GM18873 (cell line): ENCODE data around the gene C9orf50.

Experiments used
- ATAC-seq: cut with Tn5 transposase; IDR thresholded peaks from one replicate; pipeline ENCODE4 v1.9.1; 2021; ENCODE audit warnings: mild to moderate bottlenecking, moderate library complexity, moderate number of reproducible peaks; ENCODE audit not compliant: unreplicated experiment, low FRiP score

The C9orf50 gene

DNA sequence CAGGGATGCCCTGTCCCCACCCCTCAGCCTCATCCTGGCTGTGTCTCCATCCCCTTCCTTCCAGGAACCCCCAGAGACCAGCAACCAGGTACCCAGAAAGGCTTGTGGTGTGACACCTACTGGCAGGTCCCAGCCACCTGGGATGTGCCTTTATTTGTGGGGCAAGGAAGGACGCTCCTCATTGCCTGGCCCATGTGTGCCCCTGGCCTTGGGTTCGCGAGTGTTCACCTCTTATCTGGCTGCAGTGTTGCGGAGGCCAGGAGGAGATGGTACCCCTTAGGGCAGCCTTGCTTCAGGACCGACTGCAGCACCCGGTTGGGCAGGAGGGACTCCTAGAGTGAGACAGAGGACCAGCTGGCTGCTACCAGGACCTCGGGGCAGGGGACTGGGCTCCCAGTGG, 8.8 kb downstream of the C9orf50 start:
- ATAC-seq: no peak

- no peak for ATAC-seq
Observed at GRCh38 chr9:129611307-129611800, 9.5 kb downstream of the C9orf50 start.

- ATAC-seq: no peak
Observed at GRCh38 chr9:129610473-129611306, 10.2 kb downstream of the C9orf50 start.

DNA sequence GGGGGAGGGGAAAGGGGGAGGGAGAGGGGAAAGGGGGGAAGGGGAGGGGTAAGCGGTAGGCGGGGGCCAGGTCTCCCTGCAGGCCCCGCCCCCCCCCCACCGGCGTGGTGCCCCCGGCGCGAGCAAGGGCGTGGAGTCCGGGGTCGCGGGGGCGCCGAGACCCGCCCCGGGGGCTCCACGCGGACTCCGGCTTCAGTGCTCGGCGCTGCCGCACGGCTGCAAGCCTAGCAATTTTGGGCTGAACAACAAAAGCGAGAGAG, 10.8 kb downstream of the C9orf50 start:
- no peak for ATAC-seq

DNA sequence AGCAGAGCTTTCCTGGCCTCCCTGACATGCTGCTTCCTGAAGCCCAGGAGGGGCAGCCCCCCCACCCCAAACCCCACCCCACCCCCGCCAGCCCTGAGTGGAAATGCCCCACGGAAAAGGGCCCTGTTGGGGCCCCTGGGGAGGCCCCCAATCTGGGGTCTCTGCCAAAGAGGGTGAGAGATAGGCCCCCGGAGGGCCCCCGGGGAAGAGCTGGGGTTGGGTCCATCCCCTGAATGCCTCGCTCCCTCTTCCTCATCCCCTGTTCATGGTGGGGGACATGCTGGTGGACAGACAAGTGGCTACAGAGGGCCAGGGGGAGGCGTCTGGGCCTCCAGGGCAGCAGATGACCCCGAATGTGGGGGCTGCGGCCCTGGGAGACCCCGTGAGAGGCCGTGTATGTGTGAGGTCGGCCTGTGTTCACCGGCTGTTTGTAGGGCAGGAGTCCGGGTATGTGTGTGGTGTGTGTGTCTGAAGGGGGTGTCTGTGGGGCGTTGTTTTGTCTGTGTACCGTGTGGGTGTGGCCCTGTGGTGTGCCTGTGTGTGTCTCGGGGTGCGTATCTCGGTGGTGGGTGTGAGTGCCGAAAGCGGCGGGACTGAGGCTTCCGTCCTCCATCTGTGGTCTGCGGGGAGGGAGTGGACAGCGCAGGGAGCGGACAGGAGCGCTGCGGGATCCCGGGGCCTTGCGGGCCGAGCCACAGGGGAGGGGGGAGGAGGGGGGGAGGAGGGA, 11.3 kb downstream of the C9orf50 start:
- ATAC-seq: no peak

DNA sequence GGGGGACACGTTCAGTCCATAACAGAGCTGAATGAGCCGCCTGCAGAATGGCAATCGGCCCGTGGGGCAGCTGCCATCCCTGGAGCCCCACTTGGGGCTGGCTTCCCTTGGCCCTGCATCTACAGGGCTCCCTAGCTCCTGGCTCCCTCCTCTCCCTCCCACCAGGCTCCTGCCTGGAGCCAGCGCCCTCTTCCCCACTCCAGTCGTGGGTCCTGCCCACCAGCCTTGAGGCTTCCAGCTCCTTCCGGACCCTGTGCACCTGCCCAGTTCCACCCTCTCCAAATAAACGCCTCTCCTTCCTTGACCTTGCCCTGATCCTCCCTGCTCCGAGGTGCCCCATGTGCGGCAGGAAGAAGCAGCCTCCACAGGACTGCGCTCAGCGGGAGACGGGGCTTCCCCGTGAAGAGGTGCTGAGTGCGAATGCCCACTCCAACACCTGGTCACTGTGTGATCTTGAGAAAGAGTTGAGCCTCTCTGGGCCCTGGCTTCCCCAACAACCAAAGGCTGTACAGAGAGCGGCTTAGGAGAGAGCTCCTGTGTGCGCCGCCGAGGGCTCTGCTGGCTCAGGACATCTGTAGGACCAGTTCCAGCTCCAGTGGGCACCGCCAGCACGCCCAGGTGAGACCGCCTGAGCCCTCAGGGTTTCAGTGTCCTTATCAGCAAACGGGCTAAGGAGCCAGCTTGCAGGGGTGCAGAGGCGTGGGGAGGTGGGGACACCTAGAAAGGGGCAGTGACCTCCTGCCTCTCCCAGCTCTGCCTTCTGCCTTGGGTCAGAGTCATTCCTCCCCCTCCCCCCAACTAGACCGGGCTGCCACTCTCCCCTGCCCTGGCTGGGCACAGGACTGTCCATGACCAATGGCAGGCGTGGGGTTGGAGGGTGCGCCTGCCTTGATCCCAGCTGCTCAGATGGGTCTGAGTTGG, 12.1 kb downstream of the C9orf50 start:
- no peak for ATAC-seq

- ATAC-seq: no peak
Observed at GRCh38 chr9:129607027-129607387, 13.9 kb downstream of the C9orf50 start.

GRCh38 chr9:129606161-129607026, 14.5 kb downstream of the C9orf50 start:
- no peak for ATAC-seq

GRCh38 chr9:129604766-129605163, 16.1 kb downstream of the C9orf50 start:
- no peak for ATAC-seq

DNA sequence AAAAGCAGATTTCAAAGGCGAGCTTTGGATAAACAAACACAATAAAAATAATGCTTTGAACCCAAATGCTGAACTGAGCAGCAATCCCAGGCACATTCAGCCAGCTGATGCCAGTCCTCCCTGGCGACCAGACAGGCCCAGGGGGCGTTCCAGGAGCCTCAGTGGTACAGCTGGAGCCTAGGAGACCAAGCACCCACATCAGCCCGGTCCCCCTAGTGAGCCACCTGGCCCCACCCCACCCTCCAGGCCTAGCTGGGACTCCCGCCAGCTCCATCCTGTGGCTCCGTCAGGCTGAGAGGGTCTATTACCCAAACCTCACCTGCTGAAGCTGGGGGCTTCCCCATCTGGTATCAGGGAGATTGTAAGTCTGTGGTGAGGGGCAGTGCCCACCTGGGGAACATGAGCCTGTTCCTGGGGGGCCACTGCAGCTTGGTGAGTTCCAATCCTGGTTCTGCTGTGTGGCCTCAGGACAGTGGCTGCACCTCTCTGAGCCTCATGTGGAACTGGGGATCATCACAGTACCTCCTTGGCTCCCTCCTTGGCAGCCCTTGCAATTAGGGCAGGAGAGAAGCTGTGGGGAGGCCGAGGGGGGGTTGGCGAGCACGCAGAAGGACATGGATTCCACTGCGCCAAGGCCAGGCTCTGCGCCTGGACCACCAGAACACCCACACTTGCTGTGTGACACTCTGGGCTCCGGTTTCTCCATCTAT, 16.7 kb downstream of the C9orf50 start:
- ATAC-seq: no peak

DNA sequence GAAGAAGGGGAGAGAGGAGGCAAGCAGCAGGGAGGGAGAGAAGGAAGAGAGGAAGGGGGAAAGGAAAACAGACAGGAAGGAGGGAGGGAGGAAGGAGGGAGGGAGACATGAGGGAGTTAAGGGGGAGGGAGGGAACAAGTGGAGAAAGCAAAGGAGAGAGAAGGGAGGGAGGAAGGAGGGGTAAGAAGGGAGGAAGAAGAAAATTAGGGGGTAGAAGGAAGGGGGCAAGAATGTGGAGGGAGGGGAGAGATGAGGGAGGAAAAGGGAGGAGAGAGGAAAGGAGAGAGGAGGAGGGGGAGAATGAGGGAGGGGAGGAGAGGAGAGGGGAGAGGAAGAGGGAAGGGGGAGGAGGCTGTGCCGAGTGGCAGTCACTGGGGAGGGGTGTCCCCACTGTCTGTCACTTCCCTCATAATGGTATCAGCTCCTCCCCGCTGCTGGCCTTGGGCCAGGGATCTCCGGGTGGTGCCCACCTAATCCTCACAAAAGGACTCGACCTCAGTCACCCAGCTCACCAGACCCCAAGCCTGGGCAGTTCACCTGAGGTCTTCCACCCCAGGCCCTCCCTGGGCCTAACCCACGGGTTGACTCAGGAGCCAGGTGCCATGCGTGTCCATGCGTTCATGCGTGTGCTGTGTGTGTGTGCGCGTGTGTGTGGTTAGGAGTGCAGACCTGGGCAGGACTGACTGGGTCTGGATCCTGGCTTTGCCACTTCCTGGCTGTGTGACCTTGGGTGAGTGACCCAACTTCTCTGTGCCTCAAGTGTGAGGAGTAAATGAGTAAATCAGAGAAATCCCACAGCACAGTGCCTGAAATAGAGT, 18.1 kb downstream of the C9orf50 start:
- no peak for ATAC-seq

GRCh38 chr9:129601082-129601674, 19.7 kb downstream of the C9orf50 start:
- ATAC-seq: no peak

DNA sequence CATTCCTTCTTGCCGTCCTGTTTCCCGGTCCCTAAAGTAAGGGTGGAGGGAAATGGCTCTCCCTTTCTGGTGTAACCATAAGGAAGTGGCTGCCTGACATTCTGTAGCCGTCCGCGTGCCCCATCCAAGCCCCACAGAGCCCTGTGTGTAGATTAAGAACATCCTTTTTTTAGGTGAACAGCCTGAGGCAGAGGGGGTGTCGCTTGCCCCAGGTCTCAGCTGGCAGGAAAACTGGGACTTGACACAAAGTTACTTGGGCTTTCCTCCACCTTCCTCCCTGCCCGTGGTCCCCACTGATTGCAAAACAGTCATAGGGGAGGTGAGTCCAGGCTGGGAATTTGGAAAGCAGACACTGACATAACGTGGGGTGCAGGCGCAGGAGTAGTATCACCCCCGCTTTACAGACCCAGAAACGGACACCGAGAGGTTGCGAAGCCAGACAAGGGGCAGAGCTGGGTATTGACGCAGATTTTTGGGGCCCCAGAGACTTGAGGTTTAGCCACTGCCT, 22.8 kb downstream of the C9orf50 start:
- no peak for ATAC-seq

- ATAC-seq: no peak
Observed at GRCh38 chr9:129597355-129598088, 23.4 kb downstream of the C9orf50 start.

- ATAC-seq: no peak
Observed at GRCh38 chr9:129596541-129597331, 24.2 kb downstream of the C9orf50 start.

GRCh38 chr9:129595903-129596540, 24.9 kb downstream of the C9orf50 start:
- ATAC-seq: no peak
